Glomerular visceral epithelial cell (primary cell): ENCODE results near the gene COG6.

Source experiments
- DNase-seq: peaks from one replicate; pipeline ENCODE4 v3.0.0-alpha.2; 2016; ENCODE audit errors: extremely low spot score

COG6 gene

DNA sequence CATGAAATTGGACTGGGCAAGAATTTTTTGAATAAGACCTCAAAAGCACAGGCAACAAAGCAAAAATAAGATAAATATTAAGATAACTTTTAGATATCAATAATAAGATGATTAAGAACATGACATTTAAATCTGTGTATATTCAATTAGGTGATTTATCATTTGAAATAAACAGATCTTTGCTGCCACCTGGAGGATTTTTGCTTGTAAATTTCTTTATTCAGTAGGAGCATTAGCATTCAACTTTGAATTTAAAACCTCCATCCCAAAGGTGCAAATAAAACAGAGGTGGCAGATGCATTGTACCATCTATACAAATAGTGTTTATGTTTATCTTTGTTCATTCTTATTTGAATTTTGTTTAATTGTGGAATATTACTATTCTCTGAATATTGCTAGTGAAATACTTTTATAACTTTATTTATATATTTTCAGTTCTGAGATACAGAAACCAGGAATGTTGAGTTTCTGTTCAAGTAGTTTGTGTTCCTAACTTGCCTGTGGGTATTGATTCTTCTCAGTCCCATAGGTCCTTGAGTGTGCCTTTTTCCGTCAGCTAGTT, 20.9 kb downstream of the COG6 start:
- peak; percentile 39 for DNase-seq

DNA sequence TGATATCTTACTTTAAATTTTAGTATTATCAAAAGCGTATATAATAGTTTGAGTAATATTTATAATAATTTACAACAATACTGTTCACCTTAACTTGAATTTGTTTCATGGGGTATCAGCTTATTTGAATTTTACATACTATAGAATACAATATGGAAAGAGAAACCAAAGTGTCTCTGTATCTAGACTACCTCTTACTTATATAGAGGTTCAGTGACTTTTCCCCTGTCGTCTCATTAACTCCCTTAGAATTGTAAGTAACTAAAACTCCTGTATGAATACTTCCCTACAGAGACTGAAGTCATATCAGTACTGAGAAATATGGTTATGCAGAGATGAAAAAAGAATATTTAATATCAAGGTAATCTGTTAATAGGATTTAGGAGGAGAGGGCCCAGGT, 26.8 kb downstream of the COG6 start:
- DNase-seq, result no peak

DNA sequence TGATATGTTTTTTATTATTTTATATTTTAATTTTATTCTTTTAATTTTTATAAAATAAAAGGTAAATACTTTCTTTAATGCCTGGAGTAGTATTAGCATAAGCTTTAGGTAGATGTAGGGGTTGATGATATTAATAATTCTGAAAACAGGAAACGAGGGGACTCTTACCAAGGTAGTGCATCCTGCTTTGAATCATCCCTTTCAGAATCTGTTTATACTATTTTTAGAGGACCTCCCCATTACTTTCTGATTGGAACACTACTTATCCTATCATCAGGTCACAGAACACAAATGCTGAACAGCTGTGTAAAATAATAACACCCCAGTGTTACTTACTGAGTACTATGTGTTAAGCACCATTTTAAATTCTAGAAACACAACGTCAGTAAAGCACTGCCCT, 27.3 kb downstream of the COG6 start:
- DNase-seq, result no peak

GRCh38 chr13:39684531-39685137, 29.2 kb downstream of the COG6 start:
- peak; percentile 9 for DNase-seq

DNA sequence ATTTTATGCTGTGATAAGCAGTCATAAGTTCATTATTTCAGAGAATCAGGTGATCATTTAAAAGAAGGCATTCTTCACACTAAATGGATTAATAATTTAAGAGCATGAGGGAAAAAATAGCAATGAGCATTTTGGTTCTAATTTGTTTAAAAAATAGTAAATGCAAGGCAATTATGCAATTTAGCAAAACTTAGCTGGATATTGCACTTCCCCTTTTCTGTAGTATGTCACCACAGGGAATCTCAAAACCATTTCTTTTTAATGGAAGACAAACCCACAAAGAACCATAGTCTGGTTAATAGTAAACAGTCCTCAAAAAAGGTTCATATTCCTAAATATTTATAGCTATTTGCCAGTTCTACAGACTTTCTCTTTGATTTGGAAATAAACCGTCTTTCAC, 30.2 kb downstream of the COG6 start:
- no peak for DNase-seq

DNA sequence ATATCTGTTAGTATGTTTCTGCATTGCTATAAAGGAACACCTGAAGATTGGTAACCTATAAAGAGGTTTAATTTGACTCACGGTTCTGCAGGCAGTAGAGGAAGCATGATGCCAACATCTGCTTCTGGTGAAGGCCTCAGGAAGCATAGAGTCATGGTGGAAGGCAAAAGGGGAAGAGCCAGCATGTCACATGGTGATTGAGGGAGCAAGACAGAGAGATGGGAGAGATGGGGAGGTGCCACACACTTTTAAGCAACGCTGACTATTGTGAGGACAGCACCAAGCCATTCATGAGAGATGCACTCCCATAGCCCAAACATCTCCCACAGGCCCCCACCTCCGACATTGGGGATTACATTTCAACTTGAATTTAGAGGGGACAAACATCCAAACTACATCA, 32.8 kb downstream of the COG6 start:
- no peak for DNase-seq

DNA sequence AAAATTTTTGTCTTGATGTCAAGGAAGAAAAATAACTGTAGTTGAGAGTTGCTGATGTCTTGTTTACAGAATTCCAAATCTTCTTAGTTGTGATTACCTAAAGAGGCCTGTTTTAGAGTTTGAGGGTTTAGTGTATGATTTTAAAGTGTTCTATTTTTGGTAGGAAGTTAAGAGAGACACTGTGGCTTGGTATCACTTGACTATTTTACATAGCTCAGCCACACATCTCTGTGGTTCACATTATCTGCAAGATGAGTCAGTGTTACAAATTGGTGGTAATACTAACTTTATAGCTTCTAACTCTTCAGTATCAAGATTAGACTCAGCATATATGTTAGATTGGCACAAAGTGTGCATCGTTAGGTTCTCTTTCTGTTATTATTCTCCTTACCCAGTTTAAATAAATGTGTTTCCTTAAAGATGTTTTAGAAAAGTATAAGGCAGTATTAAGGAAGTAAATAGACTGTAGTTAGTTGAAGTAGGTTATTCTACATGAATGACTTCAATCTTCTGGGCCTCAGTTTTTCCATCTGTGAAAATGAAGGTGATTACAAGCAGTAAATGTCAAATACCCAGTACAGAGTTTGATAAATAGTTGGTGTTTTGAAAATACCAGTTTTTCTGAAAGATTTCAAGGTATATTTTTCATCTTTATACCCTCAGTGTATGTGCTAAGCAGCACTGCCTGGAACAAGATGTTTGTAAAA, 33.4 kb downstream of the COG6 start:
- no peak for DNase-seq

GRCh38 chr13:39692660-39693438, 37.4 kb downstream of the COG6 start:
- DNase-seq, result no peak

DNA sequence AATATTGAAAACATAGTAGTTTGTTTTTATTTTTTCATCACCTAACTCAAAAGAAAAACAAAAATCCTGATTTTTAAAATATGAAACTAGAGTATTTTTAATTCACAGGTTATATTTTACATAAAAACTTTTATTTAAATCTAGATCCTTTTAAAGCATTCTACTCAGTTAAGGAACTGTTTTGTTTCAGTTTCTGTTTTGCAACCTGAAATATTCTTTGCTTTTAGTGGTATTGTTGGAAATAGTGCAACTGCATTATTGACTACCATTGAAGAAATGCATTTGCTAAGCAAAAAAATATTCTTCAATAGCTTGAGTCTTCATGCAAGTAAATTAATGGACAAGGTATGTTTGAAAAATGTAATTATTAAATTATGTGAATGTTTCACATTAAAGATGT, 43.8 kb downstream of the COG6 start:
- DNase-seq, result no peak

DNA sequence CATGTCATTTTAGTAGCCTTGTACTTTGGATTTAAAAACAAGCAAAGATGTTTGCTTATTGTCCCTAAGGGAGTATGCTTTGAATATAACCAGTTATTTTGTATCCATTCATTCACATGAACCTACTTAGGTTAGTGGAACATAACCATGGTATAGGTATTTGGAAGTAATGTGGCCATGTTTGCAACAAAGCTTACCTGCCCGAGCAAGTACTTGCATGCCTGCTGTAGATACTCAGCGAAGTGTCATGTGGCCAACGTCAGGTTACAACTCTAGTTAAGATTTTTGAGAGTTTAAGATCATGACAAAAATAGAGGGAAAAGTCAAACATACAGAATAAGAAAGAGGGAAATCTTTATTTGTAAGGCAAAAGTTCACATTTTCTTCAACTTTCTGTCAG, 57.2 kb downstream of the COG6 start:
- no peak for DNase-seq

- DNase-seq, result no peak
Observed at GRCh38 chr13:39729156-39729555, 73.7 kb downstream of the COG6 start.

- no peak for DNase-seq
Observed at GRCh38 chr13:39734952-39735351, 79.5 kb downstream of the COG6 start.

- DNase-seq, result no peak
Observed at GRCh38 chr13:39737047-39737446, 81.6 kb downstream of the COG6 start.

GRCh38 chr13:39740761-39741160, 85.3 kb downstream of the COG6 start:
- no peak for DNase-seq

GRCh38 chr13:39748961-39749360, 93.5 kb downstream of the COG6 start:
- DNase-seq, result no peak

DNA sequence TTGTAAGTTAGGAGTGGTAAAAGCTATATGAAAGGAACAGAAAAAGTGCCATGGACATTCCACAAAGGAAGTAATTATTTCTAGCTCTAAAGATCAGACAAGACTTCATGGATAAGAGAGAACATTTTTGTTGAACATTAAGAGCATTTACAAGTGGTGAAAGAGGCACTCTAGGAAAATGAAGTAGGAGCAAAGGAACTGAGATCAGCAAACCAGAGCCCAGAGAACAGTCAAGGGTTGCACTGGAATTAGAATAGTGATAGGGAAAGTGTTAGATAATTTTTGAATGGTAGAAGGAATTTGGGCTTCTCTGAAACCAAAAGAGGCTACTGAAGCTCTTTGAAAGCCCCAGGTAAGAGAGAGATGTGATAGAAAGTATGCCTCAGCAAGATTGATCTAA, 94.1 kb downstream of the COG6 start:
- DNase-seq, result no peak

DNA sequence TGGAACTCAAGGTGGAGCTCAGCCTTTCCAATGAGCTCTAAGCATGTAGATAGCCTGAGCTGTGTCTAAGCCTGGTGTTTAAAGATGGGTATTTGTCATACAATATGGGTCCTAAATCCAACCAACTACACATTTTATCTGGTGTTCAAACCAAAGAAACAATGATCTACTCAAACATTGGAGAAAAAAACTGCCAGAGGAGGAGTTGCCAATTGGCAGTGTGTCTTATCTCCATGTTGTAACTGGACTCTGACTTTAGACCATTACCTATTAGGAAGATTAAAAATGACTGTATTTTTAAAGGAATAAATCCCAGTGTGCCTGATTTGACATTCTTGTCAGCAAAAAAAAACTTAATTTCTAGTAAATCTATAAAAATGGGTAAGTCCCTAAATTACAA, 96.3 kb downstream of the COG6 start:
- DNase-seq, result no peak

- DNase-seq, result no peak
Observed at GRCh38 chr13:39760521-39760920, 105.1 kb downstream of the COG6 start.

DNA sequence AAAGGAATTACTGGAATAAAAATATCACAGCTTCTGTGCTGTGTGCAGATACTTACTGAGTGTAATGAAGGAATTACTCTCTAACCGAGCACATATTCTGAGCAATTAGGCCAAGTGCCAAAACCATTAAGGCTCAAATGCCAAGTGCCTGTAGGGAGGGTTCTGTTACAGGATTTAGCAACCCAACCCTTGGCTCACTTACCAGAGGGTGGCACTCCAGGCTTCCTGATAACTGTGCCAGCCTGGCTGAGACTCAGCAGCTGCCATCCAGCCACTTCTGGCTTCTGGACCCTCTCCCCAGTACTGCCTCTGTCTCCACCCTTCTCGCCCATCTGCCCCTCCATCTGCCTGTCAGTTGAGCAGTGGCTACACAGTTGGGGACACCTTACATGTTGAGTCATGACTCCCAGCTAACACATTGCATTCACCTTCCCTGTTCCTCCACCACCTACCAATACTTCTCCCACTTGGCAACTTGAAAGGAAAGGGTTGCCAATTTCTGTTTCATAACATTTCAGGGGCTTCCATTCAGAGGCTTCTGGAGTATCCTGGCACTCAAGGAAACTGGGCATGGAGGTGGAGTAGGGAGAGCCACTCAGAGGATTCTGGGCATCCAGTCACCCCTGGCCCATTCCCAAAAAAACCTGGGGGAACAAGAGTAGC, 110.5 kb downstream of the COG6 start:
- peak; percentile 28 for DNase-seq

DNA sequence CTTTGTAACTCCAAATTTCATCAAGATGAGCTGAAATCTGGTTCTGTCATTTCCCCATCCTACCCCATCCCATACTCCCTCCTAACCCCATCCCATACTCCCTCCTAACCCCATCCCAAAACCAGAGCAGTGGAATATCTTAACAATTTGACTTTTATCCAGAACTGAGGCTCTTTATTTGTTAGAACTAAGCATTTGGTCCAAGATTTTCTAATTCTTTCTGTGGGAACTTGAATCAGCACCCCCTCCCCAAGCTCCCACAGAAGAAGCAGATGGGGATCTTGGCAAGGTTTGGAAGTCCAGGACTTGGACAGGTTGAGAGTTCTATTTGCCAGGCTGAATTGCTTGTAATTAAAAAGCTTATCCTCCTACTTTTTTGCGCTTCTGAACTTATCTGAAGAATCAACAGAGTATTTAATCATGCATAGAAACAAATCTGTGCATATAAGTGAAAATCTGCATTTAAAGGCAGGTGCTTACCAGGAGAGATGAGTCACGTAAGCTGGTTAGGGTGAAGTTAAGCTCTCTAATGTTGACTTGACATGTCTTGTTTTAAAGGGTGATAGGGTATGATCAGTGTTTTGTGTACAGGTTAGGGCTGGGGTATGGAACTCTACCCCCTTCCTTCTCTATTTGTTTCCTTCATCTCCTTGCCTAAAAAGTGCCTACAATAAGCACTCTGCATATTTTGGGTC, 111.1 kb downstream of the COG6 start:
- no peak for DNase-seq

DNA sequence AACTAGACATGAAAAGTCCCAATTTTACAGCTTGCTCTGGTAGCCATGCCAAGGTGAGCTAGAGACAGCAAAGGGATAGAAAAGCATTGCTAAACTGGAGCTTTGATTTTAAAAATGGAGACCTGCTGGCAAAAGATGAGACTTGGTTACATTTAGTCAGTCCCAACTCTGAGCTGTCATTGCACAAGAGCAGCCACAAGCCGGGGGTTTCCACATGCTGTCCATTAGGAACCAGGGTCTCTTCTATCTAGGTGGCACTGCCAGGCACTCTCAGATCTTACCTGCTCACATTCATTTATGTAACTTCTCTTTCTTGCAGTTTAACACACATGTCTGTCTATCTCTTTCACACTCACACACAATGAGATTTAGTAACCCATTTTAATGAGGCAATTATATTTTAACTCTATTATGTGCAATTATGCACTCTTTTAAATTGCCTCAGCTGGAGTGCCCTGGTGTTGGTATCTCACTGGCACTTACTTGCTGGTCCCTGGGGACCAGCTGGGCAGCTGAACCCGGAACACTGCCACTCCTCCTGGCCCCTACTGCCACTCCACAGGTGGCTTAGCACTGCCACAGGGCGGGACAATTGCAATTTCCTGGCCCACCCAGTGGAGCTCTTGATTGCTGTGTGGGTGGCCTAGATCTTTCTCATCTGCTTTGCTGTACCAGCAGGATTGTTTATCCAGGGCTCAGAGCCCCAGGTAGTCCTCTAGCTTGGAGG, 112.5 kb downstream of the COG6 start:
- no peak for DNase-seq
